GM18907 (cell line): ENCODE measurements around the gene AGAP1.

Source experiments
- ATAC-seq: cut with Tn5 transposase; IDR thresholded peaks from one replicate; pipeline ENCODE4 v1.9.1; 2021; ENCODE audit warnings: mild to moderate bottlenecking, moderate library complexity; ENCODE audit not compliant: unreplicated experiment

The AGAP1 gene

GRCh38 chr2:235679471-235679870, 185.6 kb downstream of the AGAP1 start:
- ATAC-seq, result no peak

- no peak for ATAC-seq
Observed at GRCh38 chr2:235685024-235685721, 191.3 kb downstream of the AGAP1 start.

- no peak for ATAC-seq
Observed at GRCh38 chr2:235688511-235689426, 194.9 kb downstream of the AGAP1 start.

- no peak for ATAC-seq
Observed at GRCh38 chr2:235689427-235689853, 195.6 kb downstream of the AGAP1 start.

- no peak for ATAC-seq
Observed at GRCh38 chr2:235690082-235690808, 196.4 kb downstream of the AGAP1 start.

GRCh38 chr2:235690809-235691450, 197.1 kb downstream of the AGAP1 start:
- no peak for ATAC-seq

GRCh38 chr2:235692076-235692475, 198.2 kb downstream of the AGAP1 start:
- no peak for ATAC-seq

GRCh38 chr2:235692671-235693171, 198.9 kb downstream of the AGAP1 start:
- no peak for ATAC-seq

GRCh38 chr2:235693279-235693678, 199.4 kb downstream of the AGAP1 start:
- ATAC-seq, result no peak

GRCh38 chr2:235694721-235695601, 201.1 kb downstream of the AGAP1 start:
- ATAC-seq, result no peak

GRCh38 chr2:235695602-235695895, 201.7 kb downstream of the AGAP1 start:
- no peak for ATAC-seq

GRCh38 chr2:235697041-235697440, 203.2 kb downstream of the AGAP1 start:
- ATAC-seq, result no peak

GRCh38 chr2:235698028-235698427, 204.2 kb downstream of the AGAP1 start:
- ATAC-seq, result no peak

GRCh38 chr2:235698491-235698890, 204.6 kb downstream of the AGAP1 start:
- ATAC-seq, result no peak

- ATAC-seq, result no peak
Observed at GRCh38 chr2:235699576-235699975, 205.7 kb downstream of the AGAP1 start.

- no peak for ATAC-seq
Observed at GRCh38 chr2:235701206-235701981, 207.6 kb downstream of the AGAP1 start.

- ATAC-seq, result no peak
Observed at GRCh38 chr2:235702186-235702585, 208.3 kb downstream of the AGAP1 start.

- ATAC-seq, result no peak
Observed at GRCh38 chr2:235703711-235704295, 210.0 kb downstream of the AGAP1 start.

- ATAC-seq, result no peak
Observed at GRCh38 chr2:235705296-235705695, 211.5 kb downstream of the AGAP1 start.
